ENCODE data around the gene EFEMP1.

Gene EFEMP1

DNA sequence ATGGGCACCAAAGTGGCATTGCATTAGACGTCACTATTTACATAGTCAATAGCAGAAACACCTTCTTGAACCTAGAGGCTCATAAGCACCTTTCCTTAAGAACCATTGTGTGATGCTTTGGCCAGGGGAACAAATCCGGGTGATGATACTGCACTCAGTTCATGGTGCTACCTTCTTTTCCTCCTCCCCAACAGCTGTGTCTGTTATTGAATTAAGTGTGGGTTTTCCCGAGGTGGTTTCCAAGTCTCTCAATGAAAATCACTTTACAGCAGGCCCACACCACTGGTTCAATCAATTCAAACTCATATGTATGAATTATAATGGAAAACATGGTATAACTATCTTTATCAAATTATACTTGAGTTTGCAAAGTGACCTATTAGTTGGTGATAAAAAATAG lies 9.3 kb upstream of the EFEMP1 start:
- DNase-seq (ENCODE audit: low read depth in 1 of 2, low spot score in 1 of 2), result no peak
- TF ChIP-seq SPI1 (IDR thresholded peaks at IDR 0.05; ENCODE audit: borderline replicate concordance, low read depth), result no peak
- TF ChIP-seq, protein P1, sequence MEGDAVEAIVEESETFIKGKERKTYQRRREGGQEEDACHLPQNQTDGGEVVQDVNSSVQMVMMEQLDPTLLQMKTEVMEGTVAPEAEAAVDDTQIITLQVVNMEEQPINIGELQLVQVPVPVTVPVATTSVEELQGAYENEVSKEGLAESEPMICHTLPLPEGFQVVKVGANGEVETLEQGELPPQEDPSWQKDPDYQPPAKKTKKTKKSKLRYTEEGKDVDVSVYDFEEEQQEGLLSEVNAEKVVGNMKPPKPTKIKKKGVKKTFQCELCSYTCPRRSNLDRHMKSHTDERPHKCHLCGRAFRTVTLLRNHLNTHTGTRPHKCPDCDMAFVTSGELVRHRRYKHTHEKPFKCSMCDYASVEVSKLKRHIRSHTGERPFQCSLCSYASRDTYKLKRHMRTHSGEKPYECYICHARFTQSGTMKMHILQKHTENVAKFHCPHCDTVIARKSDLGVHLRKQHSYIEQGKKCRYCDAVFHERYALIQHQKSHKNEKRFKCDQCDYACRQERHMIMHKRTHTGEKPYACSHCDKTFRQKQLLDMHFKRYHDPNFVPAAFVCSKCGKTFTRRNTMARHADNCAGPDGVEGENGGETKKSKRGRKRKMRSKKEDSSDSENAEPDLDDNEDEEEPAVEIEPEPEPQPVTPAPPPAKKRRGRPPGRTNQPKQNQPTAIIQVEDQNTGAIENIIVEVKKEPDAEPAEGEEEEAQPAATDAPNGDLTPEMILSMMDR (IDR thresholded peaks at IDR 0.05; ENCODE audit: insufficient read depth, low read length), result no peak
- Histone ChIP-seq H3K27ac (replicated peaks) (no peak overlapping the region), H3K4me3 (replicated peaks; ENCODE audit: insufficient read depth, low read length) (no peak overlapping the region), H3K27me3 (ENCODE audit: insufficient read depth, poor library complexity, severe bottlenecking) (no peaks in the 10 kb centered on the region)

DNA sequence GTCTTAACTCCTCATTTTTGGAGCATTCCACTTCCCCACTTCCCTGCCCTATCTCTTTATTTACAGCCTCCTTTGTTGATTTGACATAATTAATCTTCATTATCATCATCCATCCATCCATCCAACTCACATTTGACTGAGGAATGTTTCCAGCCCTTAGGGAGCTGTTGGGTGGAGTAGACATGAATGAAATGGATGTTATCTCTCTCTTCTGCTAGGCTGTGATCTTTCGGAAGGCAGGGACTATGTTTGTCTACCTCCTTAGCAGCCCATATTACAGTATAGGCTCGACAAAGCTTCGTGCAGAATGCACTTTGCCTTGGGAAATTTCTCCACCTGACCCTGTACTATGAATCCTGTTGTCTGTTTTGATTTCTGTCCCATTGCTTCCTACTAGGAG lies 7.7 kb upstream of the EFEMP1 start:
- Histone ChIP-seq H3K27me3 (ENCODE audit: insufficient read depth, poor library complexity, severe bottlenecking) (no peaks in the 10 kb centered on the region), H3K4me3 (replicated peaks; ENCODE audit: insufficient read depth, low read length) (no peak overlapping the region), H3K27ac (replicated peaks) (no peak overlapping the region)
- DNase-seq (ENCODE audit: low read depth in 1 of 2, low spot score in 1 of 2), result no peak
- no peak for TF ChIP-seq SPI1 (IDR thresholded peaks at IDR 0.05; ENCODE audit: borderline replicate concordance, low read depth)

DNA sequence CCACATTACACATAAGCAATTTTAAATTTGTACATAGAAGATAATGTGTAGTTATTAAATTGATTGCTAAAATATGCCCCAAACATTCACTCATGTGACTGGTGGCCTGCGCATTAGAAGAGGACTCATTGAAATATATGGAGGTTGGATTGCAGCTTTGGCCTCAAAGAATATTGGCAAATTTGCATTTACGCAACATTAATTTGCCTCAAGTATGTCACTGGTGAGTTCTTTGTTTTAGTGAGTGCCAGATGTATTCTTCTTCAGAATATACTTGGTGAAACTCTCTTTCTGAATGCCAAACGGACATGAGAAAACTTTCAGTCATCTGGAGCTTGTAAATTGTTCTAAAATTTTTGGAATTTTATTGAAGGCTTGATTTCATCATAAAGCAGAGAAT lies 5.9 kb upstream of the EFEMP1 start:
- TF ChIP-seq GABPA (IDR thresholded peaks at IDR 0.05; ENCODE audit: low read depth) (no peak), SPI1 (IDR thresholded peaks at IDR 0.05; ENCODE audit: borderline replicate concordance, low read depth) (no peak), POLR2AphosphoS5 (IDR thresholded peaks at IDR 0.05; ENCODE audit: low read depth) (no peak)
- TF ChIP-seq, protein P1 (IDR thresholded peaks at IDR 0.05; ENCODE audit: insufficient read depth, low read length), result no peak
- TF ChIP-seq, protein P2, sequence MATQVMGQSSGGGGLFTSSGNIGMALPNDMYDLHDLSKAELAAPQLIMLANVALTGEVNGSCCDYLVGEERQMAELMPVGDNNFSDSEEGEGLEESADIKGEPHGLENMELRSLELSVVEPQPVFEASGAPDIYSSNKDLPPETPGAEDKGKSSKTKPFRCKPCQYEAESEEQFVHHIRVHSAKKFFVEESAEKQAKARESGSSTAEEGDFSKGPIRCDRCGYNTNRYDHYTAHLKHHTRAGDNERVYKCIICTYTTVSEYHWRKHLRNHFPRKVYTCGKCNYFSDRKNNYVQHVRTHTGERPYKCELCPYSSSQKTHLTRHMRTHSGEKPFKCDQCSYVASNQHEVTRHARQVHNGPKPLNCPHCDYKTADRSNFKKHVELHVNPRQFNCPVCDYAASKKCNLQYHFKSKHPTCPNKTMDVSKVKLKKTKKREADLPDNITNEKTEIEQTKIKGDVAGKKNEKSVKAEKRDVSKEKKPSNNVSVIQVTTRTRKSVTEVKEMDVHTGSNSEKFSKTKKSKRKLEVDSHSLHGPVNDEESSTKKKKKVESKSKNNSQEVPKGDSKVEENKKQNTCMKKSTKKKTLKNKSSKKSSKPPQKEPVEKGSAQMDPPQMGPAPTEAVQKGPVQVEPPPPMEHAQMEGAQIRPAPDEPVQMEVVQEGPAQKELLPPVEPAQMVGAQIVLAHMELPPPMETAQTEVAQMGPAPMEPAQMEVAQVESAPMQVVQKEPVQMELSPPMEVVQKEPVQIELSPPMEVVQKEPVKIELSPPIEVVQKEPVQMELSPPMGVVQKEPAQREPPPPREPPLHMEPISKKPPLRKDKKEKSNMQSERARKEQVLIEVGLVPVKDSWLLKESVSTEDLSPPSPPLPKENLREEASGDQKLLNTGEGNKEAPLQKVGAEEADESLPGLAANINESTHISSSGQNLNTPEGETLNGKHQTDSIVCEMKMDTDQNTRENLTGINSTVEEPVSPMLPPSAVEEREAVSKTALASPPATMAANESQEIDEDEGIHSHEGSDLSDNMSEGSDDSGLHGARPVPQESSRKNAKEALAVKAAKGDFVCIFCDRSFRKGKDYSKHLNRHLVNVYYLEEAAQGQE (IDR thresholded peaks at IDR 0.05; ENCODE audit: insufficient replicate concordance, low read depth), result no peak
- DNase-seq (ENCODE audit: low read depth in 1 of 2, low spot score in 1 of 2), result no peak
- peaks cover 5% of the 10 kb centered on the region for H3K27me3 ChIP-seq (ENCODE audit: insufficient read depth, poor library complexity, severe bottlenecking)
- H3K27ac ChIP-seq (replicated peaks), result no peak overlapping the region
- no peak overlapping the region for H3K4me3 ChIP-seq (replicated peaks; ENCODE audit: insufficient read depth, low read length)

DNA sequence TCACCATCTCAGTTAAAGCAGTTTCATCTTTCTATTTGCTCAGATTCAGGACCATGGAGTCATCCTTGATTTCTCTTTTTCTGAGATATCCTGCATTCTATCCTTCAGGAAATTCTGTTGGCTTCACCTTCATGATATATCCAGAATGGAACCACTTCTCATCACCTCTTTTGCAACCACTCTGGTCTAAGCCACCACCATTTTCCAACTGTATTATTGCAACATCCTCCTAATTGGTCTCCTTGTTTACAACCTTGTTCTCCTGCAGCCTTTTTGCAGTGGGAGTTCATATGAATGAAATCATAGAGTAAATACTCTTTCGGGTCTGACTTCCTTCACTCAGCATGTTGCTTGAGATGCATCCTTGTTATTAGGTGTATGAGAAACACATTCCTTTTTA lies 3.4 kb upstream of the EFEMP1 start:
- Histone ChIP-seq H3K27ac (replicated peaks) (no peak overlapping the region), H3K27me3 (ENCODE audit: insufficient read depth, poor library complexity, severe bottlenecking) (peaks cover 27% of the 10 kb centered on the region), H3K4me3 (replicated peaks; ENCODE audit: insufficient read depth, low read length) (no peak overlapping the region)
- TF ChIP-seq, protein P2 (IDR thresholded peaks at IDR 0.05; ENCODE audit: insufficient replicate concordance, low read depth), result no peak
- TF ChIP-seq SPI1 (IDR thresholded peaks at IDR 0.05; ENCODE audit: borderline replicate concordance, low read depth) (no peak), POLR2AphosphoS5 (IDR thresholded peaks at IDR 0.05; ENCODE audit: low read depth) (no peak), GABPA (IDR thresholded peaks at IDR 0.05; ENCODE audit: low read depth) (no peak)
- TF ChIP-seq, protein P1 (IDR thresholded peaks at IDR 0.05; ENCODE audit: insufficient read depth, low read length), result no peak
- DNase-seq (ENCODE audit: low read depth in 1 of 2, low spot score in 1 of 2), result no peak

Data from HL-60 (cell line).